ENCODE results near the gene CLDN24.

CLDN24 gene
- total RNA-seq = 0 reads per million in 4 donors

GRCh38 chr4:183322326-183322725, at the start of gene CLDN24:
TSS of gene CLDN24 (minus strand) at chr4:183322426. CDS start at chr4:183322426, 0 bp downstream.
- no peak for DNase-seq

- no peak for DNase-seq
Measured at GRCh38 chr4:183370786-183371185, 48.6 kb upstream of the CLDN24 start.

GRCh38 chr4:183369073-183369472, 46.8 kb upstream of the CLDN24 start:
- DNase-seq = no peak

GRCh38 chr4:183366206-183366835, 44.1 kb upstream of the CLDN24 start:
- DNase-seq = no peak

- DNase-seq = no peak
Measured at GRCh38 chr4:183364025-183364424, 41.8 kb upstream of the CLDN24 start.

- DNase-seq = no peak
Measured at GRCh38 chr4:183362916-183363542, 40.8 kb upstream of the CLDN24 start.

- DNase-seq = no peak
Measured at GRCh38 chr4:183362036-183362435, 39.8 kb upstream of the CLDN24 start.

GRCh38 chr4:183360161-183360919, 38.1 kb upstream of the CLDN24 start:
- no peak for DNase-seq

GRCh38 chr4:183358215-183358755, 36.1 kb upstream of the CLDN24 start:
- no peak for DNase-seq

GRCh38 chr4:183356931-183357675, 34.9 kb upstream of the CLDN24 start:
- no peak for DNase-seq

- no peak for DNase-seq
Measured at GRCh38 chr4:183356173-183356830, 34.1 kb upstream of the CLDN24 start.

GRCh38 chr4:183355405-183355804, 33.2 kb upstream of the CLDN24 start:
- DNase-seq = no peak

- no peak for DNase-seq
Measured at GRCh38 chr4:183354219-183354618, 32.0 kb upstream of the CLDN24 start.

- no peak for DNase-seq
Measured at GRCh38 chr4:183353557-183353956, 31.3 kb upstream of the CLDN24 start.

GRCh38 chr4:183352546-183352945, 30.3 kb upstream of the CLDN24 start:
- DNase-seq = no peak

- DNase-seq = no peak
Measured at GRCh38 chr4:183350317-183351071, 28.3 kb upstream of the CLDN24 start.

- no peak for DNase-seq
Measured at GRCh38 chr4:183349673-183350072, 27.4 kb upstream of the CLDN24 start.

GRCh38 chr4:183348706-183349659, 26.8 kb upstream of the CLDN24 start:
- DNase-seq = peak in 1 of 5 donors; percentile 87

GRCh38 chr4:183348136-183348535, 25.9 kb upstream of the CLDN24 start:
- no peak for DNase-seq

GRCh38 chr4:183347566-183347965, 25.3 kb upstream of the CLDN24 start:
- DNase-seq = no peak
